HAP-1 (cell line): ENCODE measurements around the gene FURIN.
"Not testable (repeated sequence)": the region's sequence is repeated elsewhere in the genome, so short reads cannot be mapped to it uniquely, and the experiment has no call there.

Source experiments
- DNase-seq, 2 experiments: peaks; one replicate each; pipeline ENCODE4 v3.0.0-alpha.2; 2016 to 2020; ENCODE audit warnings: low spot score in 2 of 2
- H3K27me3 ChIP-seq: fragments of 250-450 bp; sonication (Bioruptor Pico); 2 replicates; pipeline ENCODE4 v1.5.1; 2020; ENCODE audit warnings: low read depth, mild to moderate bottlenecking, moderate library complexity
- H3K36me3 ChIP-seq: fragments of 250-450 bp; sonication (Bioruptor Pico); replicated peaks from 2 replicates; pipeline ENCODE4 v1.5.1; 2020; ENCODE audit warnings: mild to moderate bottlenecking
- H3K4me1 ChIP-seq: fragments of 250-450 bp; sonication (Bioruptor Pico); 2 replicates; pipeline ENCODE4 v1.5.1; 2020; ENCODE audit warnings: mild to moderate bottlenecking
- H3K4me3 ChIP-seq: fragments of 250-450 bp; sonication (Bioruptor Pico); 2 replicates; pipeline ENCODE4 v1.5.1; 2020; ENCODE audit warnings: mild to moderate bottlenecking, moderate library complexity
- H3K9me3 ChIP-seq: fragments of 250-450 bp; sonication (Bioruptor Pico); 2 replicates; pipeline ENCODE4 v1.5.1; 2020; ENCODE audit warnings: mild to moderate bottlenecking, moderate library complexity
- in situ Hi-C: fragments of 300-500 bp; cut with MboI; formaldehyde crosslinking; loops from 3 replicates; pipeline ENCODE4 v1.14.3; 2020; ENCODE audit warnings: low sequenced_read_pairs, inconsistent platforms, mixed read lengths

The FURIN gene

GRCh38 chr15:90909449-90909848, 41.1 kb downstream of the FURIN start:
- H3K36me3 ChIP-seq, result peaks cover 77% of the 10 kb centered on the region
- DNase-seq, H3K4me3 ChIP-seq, H3K9me3 ChIP-seq, in situ Hi-C loops, H3K27me3 ChIP-seq, H3K4me1 ChIP-seq: not testable (repeated sequence)

DNA sequence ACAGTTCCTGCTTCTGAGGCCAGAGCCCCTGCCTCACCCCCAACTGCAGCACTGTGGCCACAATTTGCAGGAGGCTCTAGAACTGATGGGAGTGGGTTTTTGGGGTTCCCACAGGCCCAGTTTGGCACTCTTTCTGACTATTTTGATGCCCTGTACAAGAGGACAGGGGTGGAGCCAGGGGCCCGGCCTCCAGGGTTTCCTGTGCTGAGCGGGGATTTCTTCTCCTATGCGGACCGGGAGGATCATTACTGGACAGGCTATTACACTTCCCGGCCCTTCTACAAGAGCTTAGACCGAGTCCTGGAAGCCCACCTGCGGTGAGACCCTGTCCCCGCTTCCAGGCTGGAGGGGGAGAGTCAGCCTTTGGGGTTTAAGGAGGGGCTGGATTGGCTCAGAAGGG, 41.6 kb downstream of the FURIN start:
- DNase-seq, result no peak
- Histone ChIP-seq H3K36me3 (peaks cover 77% of the 10 kb centered on the region), H3K27me3 (no peaks in the 10 kb centered on the region), H3K4me3 (no peak overlapping the region), H3K9me3 (no peaks in the 10 kb centered on the region), H3K4me1 (no peaks in the 10 kb centered on the region)
- in situ Hi-C loops, result no loop called here

DNA sequence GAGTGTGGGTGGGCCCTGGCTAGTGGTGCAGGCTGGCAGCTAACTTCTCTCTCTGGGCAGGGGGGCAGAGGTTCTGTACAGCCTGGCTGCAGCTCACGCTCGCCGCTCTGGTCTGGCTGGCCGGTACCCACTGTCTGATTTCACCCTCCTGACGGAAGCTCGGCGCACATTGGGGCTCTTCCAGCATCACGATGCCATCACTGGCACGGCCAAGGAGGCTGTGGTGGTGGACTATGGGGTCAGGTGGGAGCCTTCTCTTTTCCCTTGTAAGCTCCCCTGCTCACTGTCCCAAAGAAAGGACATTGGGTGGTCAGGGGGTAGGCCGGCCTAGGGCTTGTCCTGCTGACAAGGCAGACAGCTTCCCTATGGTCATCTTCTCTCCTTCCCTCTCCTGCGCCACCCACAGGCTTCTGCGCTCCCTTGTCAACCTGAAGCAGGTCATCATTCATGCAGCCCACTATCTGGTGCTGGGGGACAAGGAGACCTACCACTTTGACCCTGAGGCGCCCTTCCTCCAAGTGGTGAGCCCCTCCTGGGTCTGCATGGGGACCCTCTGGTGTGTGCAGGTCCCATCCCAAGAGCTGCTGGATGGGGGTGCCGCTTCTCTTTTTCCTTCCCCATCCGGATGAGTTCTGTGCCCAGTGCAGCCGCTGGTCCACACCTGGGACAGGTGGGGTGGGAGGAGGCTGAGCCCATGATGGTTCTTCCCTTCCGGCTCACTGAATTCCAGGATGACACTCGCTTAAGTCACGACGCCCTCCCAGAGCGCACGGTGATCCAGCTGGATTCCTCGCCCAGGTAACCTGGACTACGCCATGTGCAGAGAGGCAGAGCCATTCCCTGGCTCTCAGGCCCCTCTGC, 42.3 kb downstream of the FURIN start:
- H3K9me3 ChIP-seq, result no peaks in the 10 kb centered on the region
- H3K27me3 ChIP-seq, result no peaks in the 10 kb centered on the region
- no peaks in the 10 kb centered on the region for H3K4me1 ChIP-seq
- in situ Hi-C loops, result no loop called here
- DNase-seq, result no peak
- H3K36me3 ChIP-seq, result peaks cover 73% of the 10 kb centered on the region
- no peak overlapping the region for H3K4me3 ChIP-seq

DNA sequence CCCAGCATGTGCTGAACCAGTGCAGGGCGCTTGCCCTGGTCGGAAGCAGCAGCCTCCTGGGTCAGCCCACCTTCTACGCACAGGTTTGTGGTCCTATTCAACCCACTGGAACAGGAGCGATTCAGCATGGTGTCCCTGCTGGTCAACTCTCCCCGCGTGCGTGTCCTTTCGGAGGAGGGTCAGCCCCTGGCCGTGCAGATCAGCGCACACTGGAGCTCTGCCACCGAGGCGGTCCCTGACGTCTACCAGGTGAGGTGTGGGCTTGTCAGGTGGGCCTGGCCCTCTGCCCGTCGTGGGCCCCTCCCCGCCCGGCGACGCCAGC, 42.9 kb downstream of the FURIN start:
- Histone ChIP-seq H3K4me3 (no peak overlapping the region), H3K9me3 (no peaks in the 10 kb centered on the region), H3K27me3 (no peaks in the 10 kb centered on the region), H3K4me1 (no peaks in the 10 kb centered on the region), H3K36me3 (peaks cover 72% of the 10 kb centered on the region)
- in situ Hi-C loops, result no loop called here
- no peak for DNase-seq

DNA sequence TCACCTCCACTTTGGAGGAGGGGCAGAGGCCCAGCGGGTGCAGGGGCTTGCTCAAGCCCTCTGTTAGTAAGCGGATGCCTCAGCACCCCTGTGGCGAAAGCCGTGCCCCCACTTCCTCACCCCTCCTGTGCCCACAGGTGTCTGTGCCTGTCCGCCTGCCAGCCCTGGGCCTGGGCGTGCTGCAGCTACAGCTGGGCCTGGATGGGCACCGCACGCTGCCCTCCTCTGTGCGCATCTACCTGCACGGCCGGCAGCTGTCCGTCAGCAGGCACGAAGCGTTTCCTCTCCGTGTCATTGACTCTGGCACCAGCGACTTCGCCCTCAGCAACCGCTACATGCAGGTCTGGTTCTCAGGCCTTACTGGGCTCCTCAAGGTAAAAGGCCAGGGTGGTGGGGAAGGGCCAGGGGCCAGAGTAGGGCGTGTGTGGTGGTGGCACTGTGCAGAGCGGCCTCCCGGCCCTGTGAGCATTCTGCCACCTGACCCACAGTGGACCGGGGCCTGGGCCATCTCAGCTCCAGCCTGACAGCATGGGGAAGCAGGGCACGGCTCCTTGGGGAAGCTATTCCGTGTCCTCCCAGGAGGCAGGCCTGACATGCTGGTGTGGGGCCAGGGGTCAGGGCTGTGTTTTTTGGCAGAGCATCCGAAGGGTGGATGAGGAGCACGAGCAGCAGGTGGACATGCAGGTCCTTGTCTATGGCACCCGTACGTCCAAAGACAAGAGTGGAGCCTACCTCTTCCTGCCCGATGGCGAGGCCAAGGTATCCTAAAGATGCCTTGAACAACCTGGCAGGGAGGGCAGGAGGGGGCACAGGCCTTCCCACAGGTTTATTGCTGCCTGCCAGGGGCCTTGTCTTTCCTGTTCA, 43.8 kb downstream of the FURIN start:
- no peak for DNase-seq
- no peaks in the 10 kb centered on the region for H3K9me3 ChIP-seq
- in situ Hi-C loops, result no loop called here
- H3K36me3 ChIP-seq, result peaks cover 66% of the 10 kb centered on the region
- H3K4me1 ChIP-seq, result no peaks in the 10 kb centered on the region
- H3K27me3 ChIP-seq, result no peaks in the 10 kb centered on the region
- no peak overlapping the region for H3K4me3 ChIP-seq

DNA sequence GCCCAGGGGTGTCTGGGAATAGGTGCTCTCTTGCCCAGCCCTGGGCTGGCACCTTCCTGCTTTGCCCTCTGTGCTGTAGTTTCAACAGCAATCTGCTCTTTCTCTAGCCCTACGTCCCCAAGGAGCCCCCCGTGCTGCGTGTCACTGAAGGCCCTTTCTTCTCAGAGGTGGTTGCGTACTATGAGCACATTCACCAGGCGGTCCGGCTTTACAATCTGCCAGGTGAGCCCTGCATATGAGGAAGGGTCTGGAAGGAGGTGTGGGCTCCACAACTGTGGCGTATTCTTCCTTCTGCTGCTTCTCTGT, 44.3 kb downstream of the FURIN start:
- H3K36me3 ChIP-seq, result peaks cover 66% of the 10 kb centered on the region
- in situ Hi-C loops, result no loop called here

GRCh38 chr15:90913398-90913944, 45.1 kb downstream of the FURIN start:
- in situ Hi-C loops, result no loop called here
- no peak for DNase-seq
- Histone ChIP-seq H3K9me3 (no peaks in the 10 kb centered on the region), H3K27me3 (no peaks in the 10 kb centered on the region), H3K4me3 (no peak overlapping the region), H3K4me1 (no peaks in the 10 kb centered on the region), H3K36me3 (peaks cover 73% of the 10 kb centered on the region)

More for the DNA sequence above, 44.3 kb downstream of the FURIN start:
- Histone ChIP-seq H3K4me3 (no peak overlapping the region), H3K9me3 (no peaks in the 10 kb centered on the region), H3K4me1 (no peaks in the 10 kb centered on the region), H3K27me3 (no peaks in the 10 kb centered on the region)
- no peak for DNase-seq

DNA sequence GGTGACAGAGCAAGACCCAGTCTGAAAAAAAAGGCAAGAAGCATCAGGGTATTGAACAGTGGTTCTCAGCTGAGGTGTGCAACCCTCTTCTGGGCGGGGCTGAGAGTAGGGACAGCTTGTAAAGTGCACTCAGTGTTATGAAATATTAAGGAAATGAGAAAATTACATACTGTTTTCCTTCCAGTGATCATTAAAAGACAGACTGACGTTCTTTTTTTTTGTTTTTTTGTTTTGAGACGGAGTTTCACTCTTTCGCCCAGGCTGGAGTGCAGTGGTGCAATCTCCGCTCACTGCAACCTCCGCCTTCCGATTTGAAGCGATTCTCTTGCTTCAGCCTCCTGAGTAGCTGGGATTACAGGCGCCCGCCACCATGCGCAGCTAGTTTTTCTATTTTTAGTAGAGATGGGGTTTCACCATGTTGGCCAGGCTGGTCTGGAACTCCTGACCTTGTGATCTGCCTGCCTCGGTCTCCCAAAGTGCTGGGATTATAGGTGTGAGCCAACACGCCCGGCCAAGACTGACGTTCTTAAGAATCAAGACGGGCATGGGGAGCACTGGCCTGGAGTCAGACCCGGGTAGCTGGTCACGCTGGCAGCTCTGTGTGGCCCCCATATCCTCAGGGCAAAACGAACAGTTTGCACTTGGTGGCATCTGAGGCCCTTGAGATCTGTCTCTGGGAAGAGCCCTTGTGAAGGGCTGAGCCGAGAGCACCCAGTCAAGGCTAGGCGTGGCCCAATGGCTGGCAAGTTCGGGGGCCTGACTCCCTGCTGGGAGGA, 46.1 kb downstream of the FURIN start:
- DNase-seq, result no peak
- H3K36me3 ChIP-seq, result peaks cover 78% of the 10 kb centered on the region
- H3K4me1 ChIP-seq, result no peaks in the 10 kb centered on the region
- in situ Hi-C loops, result no loop called here
- H3K9me3 ChIP-seq, result no peaks in the 10 kb centered on the region
- H3K4me3 ChIP-seq, result no peak overlapping the region
- no peaks in the 10 kb centered on the region for H3K27me3 ChIP-seq

DNA sequence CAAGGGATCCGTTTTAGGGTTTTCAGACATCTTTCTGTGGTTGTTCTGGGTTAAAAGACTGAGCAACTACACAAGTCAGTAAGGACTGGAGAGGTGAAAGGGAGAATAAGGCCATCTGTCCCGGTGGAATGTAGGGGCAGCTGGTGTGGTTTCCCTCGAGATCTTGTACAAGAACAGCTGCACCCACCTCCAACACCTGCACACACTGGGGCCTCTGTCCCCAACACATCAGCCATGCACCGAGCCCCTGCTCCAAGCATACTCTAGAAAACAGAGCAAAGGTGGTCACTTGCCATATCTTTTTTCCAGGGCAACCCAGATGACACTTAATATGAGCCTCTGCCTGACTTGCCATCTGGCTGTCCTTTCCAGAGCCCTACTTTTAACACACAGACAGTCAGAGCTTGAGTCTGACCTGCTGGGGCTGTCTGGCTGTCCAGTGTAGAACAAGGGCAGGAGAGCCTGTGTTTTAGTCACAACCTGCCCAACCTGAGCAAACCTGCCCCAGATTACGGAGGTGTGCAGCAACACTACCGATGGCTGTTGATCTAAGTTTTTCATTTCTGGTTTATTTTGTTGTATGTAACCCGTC, 46.9 kb downstream of the FURIN start:
- no peaks in the 10 kb centered on the region for H3K9me3 ChIP-seq
- in situ Hi-C loops, result no loop called here
- DNase-seq, result no peak
- peaks cover 83% of the 10 kb centered on the region for H3K36me3 ChIP-seq
- no peaks in the 10 kb centered on the region for H3K27me3 ChIP-seq
- no peaks in the 10 kb centered on the region for H3K4me1 ChIP-seq
- no peak overlapping the region for H3K4me3 ChIP-seq

GRCh38 chr15:90915808-90916440, 47.5 kb downstream of the FURIN start:
- Histone ChIP-seq H3K27me3 (no peaks in the 10 kb centered on the region), H3K4me1 (no peaks in the 10 kb centered on the region), H3K36me3 (peaks cover 83% of the 10 kb centered on the region), H3K4me3 (no peak overlapping the region), H3K9me3 (no peaks in the 10 kb centered on the region)
- no peak for DNase-seq
- in situ Hi-C loops, result no loop called here

- H3K4me3 ChIP-seq, result no peak overlapping the region
- in situ Hi-C loops, result no loop called here
- no peaks in the 10 kb centered on the region for H3K27me3 ChIP-seq
- no peaks in the 10 kb centered on the region for H3K4me1 ChIP-seq
- H3K36me3 ChIP-seq, result peaks cover 83% of the 10 kb centered on the region
- no peaks in the 10 kb centered on the region for H3K9me3 ChIP-seq
- no peak for DNase-seq
Observed at GRCh38 chr15:90916461-90916860, 48.1 kb downstream of the FURIN start.

DNA sequence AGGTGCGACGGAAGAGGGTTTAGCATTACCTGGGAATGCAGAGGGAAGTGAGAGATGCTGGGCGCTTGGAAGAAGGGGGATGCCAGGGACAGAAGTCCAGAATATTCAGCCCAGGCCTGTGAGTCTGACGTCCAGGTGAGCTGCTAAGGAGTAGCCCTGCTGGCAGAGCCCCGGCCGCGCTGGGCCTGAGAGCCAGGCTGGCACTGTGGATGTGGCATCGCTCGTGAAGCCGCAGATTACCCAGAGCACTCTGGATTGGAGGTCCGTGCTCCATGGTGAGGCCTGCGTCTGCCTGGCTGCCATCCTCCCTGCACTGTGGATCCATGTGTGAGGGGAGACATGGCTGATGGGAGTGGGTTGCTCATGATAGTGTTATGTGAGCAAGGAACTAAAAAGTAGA, 49.2 kb downstream of the FURIN start:
- in situ Hi-C loops, result no loop called here

More for the DNA sequence above, 49.2 kb downstream of the FURIN start:
- DNase-seq, result no peak
- no peaks in the 10 kb centered on the region for H3K4me1 ChIP-seq
- H3K36me3 ChIP-seq, result peaks cover 74% of the 10 kb centered on the region
- H3K4me3 ChIP-seq, result no peak overlapping the region
- no peaks in the 10 kb centered on the region for H3K9me3 ChIP-seq
- H3K27me3 ChIP-seq, result no peaks in the 10 kb centered on the region
